ENCODE measurements around the gene HCFC1R1. TPM values are rescaled to one million over a fixed set of nuclear protein-coding genes. Genes with fewer than 3 reads are reported as not detected.

HCFC1R1 gene
- total RNA-seq, 1 experiment from 2014 or later = 61.3 TPM

GRCh38 chr16:2976673-2977072 lies 47.1 kb downstream of the HCFC1R1 start:
- H3K27me3 Mint-ChIP-seq (ENCODE audit: low read depth) = no peaks in the 10 kb centered on the region; the same call in none of the 2 replicates
- Histone ChIP-seq H2AK5ac (ENCODE audit: insufficient read length, low read length) (no peak overlapping the region), H2AFZ (ENCODE audit: low read length) (no peak overlapping the region), H3K18ac (ENCODE audit: insufficient read length, low read depth, low read length) (no peak overlapping the region), H3K79me1 (ENCODE audit: insufficient read depth, low read depth, low read length, poor library complexity, severe bottlenecking) (no peaks in the 10 kb centered on the region), H3K4ac (ENCODE audit: low read depth, low read length) (no peak overlapping the region), H3K9me3 (ENCODE audit: control insufficient read depth, low read depth, low read length) (no peaks in the 10 kb centered on the region), H2BK5ac (ENCODE audit: insufficient read length, low read length) (no peak overlapping the region), H3K27ac (ENCODE audit: insufficient read length, low read depth, low read length) (no peak overlapping the region), H3K23ac (ENCODE audit: insufficient read length, low read depth, low read length) (no peak overlapping the region), H3K4me2 (ENCODE audit: insufficient read depth, insufficient read length, low read length) (no peak overlapping the region), H2BK120ac (ENCODE audit: low read depth, low read length, poor library complexity, severe bottlenecking) (no peak overlapping the region), H2BK20ac (ENCODE audit: low read depth, low read length, poor library complexity, severe bottlenecking) (no peak overlapping the region), H4K20me1 (ENCODE audit: control insufficient read depth, insufficient read depth, insufficient read length) (no peaks in the 10 kb centered on the region), H3K27me3 (ENCODE audit: insufficient read depth, low read length) (no peaks in the 10 kb centered on the region), H3K79me2 (ENCODE audit: insufficient read depth, low read length) (no peaks in the 10 kb centered on the region; the same call in 1 of the 2 replicates), H3T11ph (ENCODE audit: low read length) (no peak overlapping the region), H4K91ac (ENCODE audit: insufficient read length, low read depth, low read length) (no peak overlapping the region), H3K14ac (ENCODE audit: insufficient read depth, low read length) (no peak overlapping the region), H3K23me2 (ENCODE audit: insufficient read length, low read depth, low read length, poor library complexity, severe bottlenecking) (peaks cover 9% of the 10 kb centered on the region), H2BK12ac (ENCODE audit: insufficient read length, low read depth, low read length) (no peak overlapping the region), H4K5ac (ENCODE audit: insufficient read length, low read depth, low read length) (no peak overlapping the region), H2BK15ac (ENCODE audit: low read depth, low read length) (no peak overlapping the region), H3K56ac (ENCODE audit: insufficient read length, low read depth, low read length) (no peak overlapping the region), H3K9ac (ENCODE audit: extremely low read depth, insufficient read length, low read length) (no peak overlapping the region), H3K4me1 (ENCODE audit: insufficient read depth, low read length) (no peaks in the 10 kb centered on the region), H4K8ac (replicated peaks; ENCODE audit: insufficient read length, low read depth, low read length) (no peak overlapping the region)
- DNase-seq = no peak
- WGBS (ENCODE audit: extremely low coverage, insufficient read length, low lambda C conversion rate) = no CpG with 5 or more reads among the region's 15 CpGs
- H3K9me3 Mint-ChIP-seq = no peaks in the 10 kb centered on the region
- TF ChIP-seq CTCF (conservative IDR thresholded peaks at IDR 0.05) = no peak
- peaks cover 11 to 47% (median 37%) of the 10 kb centered on the region in 3 experiments; a peak in 6 of 7 replicates for H3K36me3 Mint-ChIP-seq (ENCODE audit: insufficient read depth in 1 of 3, low read depth in 3 of 3)
- no peak overlapping the region; a peak in 1 of 5 replicates for H3K4me3 Mint-ChIP-seq
- peaks cover 17 to 19% of the 10 kb centered on the region in 2 experiments for H3K4me1 Mint-ChIP-seq
- H3K27ac Mint-ChIP-seq = no peak overlapping the region

Measured in H9 (cell line).